HepG2 (cell line): ENCODE data around the gene CFAP46. TPM values are rescaled to one million over a fixed set of nuclear protein-coding genes. Genes with fewer than 3 reads are reported as not detected.

Experiments used
- ATAC-seq: fragments of 200-7000 bp; cut with Tn5 transposase; 3 replicates; pipeline ENCODE4 v1.9.1; 2020; ENCODE audit warnings: mild to moderate bottlenecking, moderate library complexity
- BruUV-seq: library from RNA; stranded (reverse); fragments of 400-500 nt; replicated peaks from 2 replicates; lab custom pipeline; 2021; lab: Mats Ljungman, UMichigan
- CTCF ChIA-PET: fragments of 300-600 bp; formaldehyde crosslinking; extraction: SDS; loops from one replicate; lab custom pipeline; 2021; ENCODE audit warnings: low total read pairs, inconsistent platforms, low intra/inter-chr PET ratio; lab: Yijun Ruan, JAX
- POLR2A ChIA-PET: fragments of 350-600 bp; sonication (Branson Sonifier 250); formaldehyde crosslinking; loops from one replicate; lab custom pipeline; 2020; ENCODE audit warnings: antibody characterized with exemption, inconsistent platforms; lab: Yijun Ruan, JAX
- DNase-seq: peaks from one replicate; pipeline ENCODE4 v3.0.0-alpha.2; 2015; ENCODE audit warnings: low spot score
- FAIRE-seq: peaks from 3 replicates; lab custom pipeline; 2011; peaks lifted over from hg19 to GRCh38; lab: Jason Lieb, UNC
- H2AFZ ChIP-seq: one replicate; pipeline ENCODE4 v1.6.1; 2011; ENCODE audit warnings: low read length, inconsistent platforms
- H3K27ac ChIP-seq: fragments of 300-600 bp; 3 replicates; pipeline ENCODE4 v1.8.0; 2011; ENCODE audit warnings: mixed run types, mild to moderate bottlenecking, mixed read lengths, low read length, inconsistent platforms; ENCODE audit not compliant: insufficient read depth; ENCODE audit errors: extremely low read length
- H3K27me3 ChIP-seq, 2 experiments: fragments of 200-600 bp in 1 of 2; 2 replicates in 1 of 2; 3 replicates in 1 of 2; pipeline versions ENCODE4 v1.6.0 to v1.8.0; 2011; ENCODE audit warnings: low read length in 2 of 2, mild to moderate bottlenecking in 2 of 2, moderate library complexity in 2 of 2, inconsistent platforms in 1 of 2; ENCODE audit not compliant: insufficient read depth in 2 of 2, control insufficient read depth in 1 of 2
- H3K36me3 ChIP-seq, 2 experiments: fragments of 200-600 bp in 1 of 2; replicated peaks in 1 of 2; 2 replicates in 1 of 2; 3 replicates in 1 of 2; pipeline versions ENCODE4 v1.5.1 to v1.8.0; 2011; ENCODE audit warnings: low read length in 2 of 2, inconsistent platforms in 1 of 2; ENCODE audit not compliant: insufficient read depth in 2 of 2, control insufficient read depth in 1 of 2
- H3K4me1 ChIP-seq: 2 replicates; pipeline ENCODE4 v1.5.1; 2012; ENCODE audit warnings: low read length, inconsistent platforms; ENCODE audit not compliant: insufficient read depth
- H3K4me2 ChIP-seq: 2 replicates; pipeline ENCODE4 v1.6.0; 2011; ENCODE audit warnings: low read depth, low read length, inconsistent platforms
- H3K4me3 ChIP-seq, 3 experiments: fragments of 200-600 bp in 1 of 3; sonication (generic), shearing (Covaris generic) in 1 of 3; replicated peaks in 1 of 3; 2 replicates each; pipeline ENCODE4 v1.5.1; 2011 to 2016; ENCODE audit warnings: low read length in 3 of 3, inconsistent platforms in 2 of 3, low read depth in 2 of 3, mild to moderate bottlenecking in 2 of 3, control low read depth in 1 of 3, mixed read lengths in 1 of 3; ENCODE audit not compliant: insufficient read depth in 1 of 3
- H3K79me2 ChIP-seq: one replicate; pipeline ENCODE4 v1.6.1; 2011; ENCODE audit warnings: low read length, inconsistent platforms; ENCODE audit not compliant: insufficient read depth
- H3K9ac ChIP-seq: 2 replicates; pipeline ENCODE4 v1.6.0; 2011; ENCODE audit warnings: mild to moderate bottlenecking, low read depth, low read length, inconsistent platforms; ENCODE audit not compliant: insufficient read depth
- H3K9me3 ChIP-seq: 2 replicates; pipeline ENCODE4 v1.5.1; 2012; ENCODE audit warnings: mild to moderate bottlenecking, low read length
- H4K20me1 ChIP-seq: 2 replicates; pipeline ENCODE4 v1.6.0; 2011; ENCODE audit warnings: inconsistent platforms, mild to moderate bottlenecking, low read length, moderate library complexity; ENCODE audit not compliant: insufficient read depth
- ATAD3A ChIP-seq: sonication (generic); formaldehyde crosslinking; IDR thresholded peaks from 2 replicates; pipeline ENCODE4 v1.4.0; 2020; ENCODE audit warnings: missing genetic modification reagents
- CENPT ChIP-seq: sonication (generic); formaldehyde crosslinking; IDR thresholded peaks from 2 replicates; pipeline ENCODE4 v1.8.0; 2022; ENCODE audit warnings: low read depth, mild to moderate bottlenecking, moderate library complexity, missing genetic modification reagents
- NKX3-1 ChIP-seq: sonication (generic); formaldehyde crosslinking; IDR thresholded peaks from 2 replicates; pipeline ENCODE4 v1.5.0; 2020; ENCODE audit warnings: missing genetic modification reagents
- PPARG ChIP-seq: conservative IDR thresholded peaks from 2 replicates; pipeline ENCODE4 v1.6.1; 2016; ENCODE audit warnings: missing biosample characterization, missing genetic modification reagents
- RFXAP ChIP-seq: sonication (generic); formaldehyde crosslinking; IDR thresholded peaks from 2 replicates; pipeline ENCODE4 v1.4.0; 2020; ENCODE audit warnings: missing genetic modification reagents, borderline replicate concordance
- SMAD1 ChIP-seq: sonication (generic); formaldehyde crosslinking; IDR thresholded peaks from 2 replicates; pipeline ENCODE4 v1.4.0; 2020; ENCODE audit warnings: missing genetic modification reagents, low read depth, mild to moderate bottlenecking, borderline replicate concordance
- TBX3 ChIP-seq: fragments of 450-650 bp; IDR thresholded peaks from 2 replicates; pipeline ENCODE4 v1.6.1; 2017; ENCODE audit warnings: antibody characterized with exemption, mild to moderate bottlenecking, inconsistent platforms, borderline replicate concordance
- ZBTB7A ChIP-seq: sonication (generic); formaldehyde crosslinking; IDR thresholded peaks from 2 replicates; pipeline ENCODE4 v1.8.0; 2022; ENCODE audit warnings: mild to moderate bottlenecking, missing genetic modification reagents
- ZNF329 ChIP-seq: sonication (generic); formaldehyde crosslinking; IDR thresholded peaks from 2 replicates; pipeline ENCODE4 v1.9.0; 2021; ENCODE audit warnings: low read depth, mild to moderate bottlenecking, missing genetic modification reagents
- ZNF354B ChIP-seq: sonication (generic); formaldehyde crosslinking; IDR thresholded peaks from 2 replicates; pipeline ENCODE4 v1.8.0; 2022; ENCODE audit warnings: mild to moderate bottlenecking, missing genetic modification reagents
- ZNF510 ChIP-seq: sonication (generic); formaldehyde crosslinking; IDR thresholded peaks from 2 replicates; pipeline ENCODE4 v1.4.0; 2020; ENCODE audit warnings: low read depth, mild to moderate bottlenecking, missing genetic modification reagents
- ZNF550 ChIP-seq: sonication (generic); formaldehyde crosslinking; IDR thresholded peaks from 2 replicates; pipeline ENCODE4 v1.4.0; 2020; ENCODE audit warnings: mild to moderate bottlenecking, missing genetic modification reagents, borderline replicate concordance
- ZNF567 ChIP-seq: sonication (generic); formaldehyde crosslinking; IDR thresholded peaks from 2 replicates; pipeline ENCODE4 v1.8.1; 2023; ENCODE audit warnings: mild to moderate bottlenecking, missing genetic modification reagents, borderline replicate concordance
- ZNF652 ChIP-seq: IDR thresholded peaks from 2 replicates; pipeline ENCODE4 v1.6.1; 2016; ENCODE audit warnings: low read depth, borderline replicate concordance
- ZNF720 ChIP-seq: sonication (generic); formaldehyde crosslinking; IDR thresholded peaks from 2 replicates; pipeline ENCODE4 v1.4.0; 2020; ENCODE audit warnings: missing genetic modification reagents
- ZNF746 ChIP-seq: sonication (generic); formaldehyde crosslinking; IDR thresholded peaks from 2 replicates; pipeline ENCODE4 v1.8.0; 2022; ENCODE audit warnings: mild to moderate bottlenecking, missing genetic modification reagents
- WGBS: methylation state at CpG from one replicate; pipeline ENCODE4 v1.1.6; 2017; ENCODE audit warnings: low lambda C conversion rate; 5-methylcytosine and 5-hydroxymethylcytosine counted together
- in situ Hi-C: cut with HindIII; loops from 2 replicates; pipeline ENCODE4 v1.10.0; 2017; ENCODE audit warnings: low pct_unique_long_range_greater_than_20kb; ENCODE audit not compliant: extremely low pct_ligation_motif_present
- intact Hi-C: fragments of 100-400 bp; cut with micrococcal nuclease; formaldehyde crosslinking; loops from one replicate; pipeline ENCODE4 v1.10.0; 2022; ENCODE audit not compliant: unreplicated experiment
- polyA plus RNA-seq, 8 experiments: library from polyadenylated mRNA; depleted of rRNA in 3 of 8; stranded (reverse) in 7 of 8; unstranded in 1 of 8; fragments of >200 nt; fragmentation: Illumina TruSeq in 4 of 8; extraction: Trizol in 4 of 8; gene quantifications; 2 replicates each; pipeline versions ENCODE4 v1.2.1 to v1.2.3, GENCODE V29; 2011 to 2016; ENCODE audit warnings: low read depth in 4 of 8, missing spikeins in 1 of 8, mixed read lengths in 1 of 8; ENCODE audit not compliant: insufficient read depth in 1 of 8
- total RNA-seq, 5 experiments: library from RNA; depleted of rRNA; stranded (reverse); fragments of >200 nt; fragmentation: Illumina TruSeq; extraction: Trizol; gene quantifications; 2 replicates each; pipeline ENCODE4 v1.2.3, GENCODE V29; 2016; ENCODE audit warnings: low read depth in 1 of 5
- TF ChIP-seq, protein P1 (sequence below): sonication (generic); formaldehyde crosslinking; IDR thresholded peaks from 2 replicates; pipeline ENCODE4 v1.4.0; 2020; ENCODE audit warnings: missing genetic modification reagents, borderline replicate concordance
- TF ChIP-seq, protein P2 (sequence below): sonication (generic); formaldehyde crosslinking; IDR thresholded peaks from 2 replicates; pipeline ENCODE4 v1.4.0; 2020; ENCODE audit warnings: missing genetic modification reagents
- TF ChIP-seq, protein P3 (sequence below), 2 experiments: sonication (generic) in 1 of 2; formaldehyde crosslinking in 1 of 2; IDR thresholded peaks; 2 replicates each; pipeline versions ENCODE4 v1.5.1 to v1.6.1; 2011 to 2020; ENCODE audit warnings: borderline replicate concordance in 1 of 2, low read depth in 1 of 2, low read length in 1 of 2, mild to moderate bottlenecking in 1 of 2, missing genetic modification reagents in 1 of 2, moderate library complexity in 1 of 2

Gene CFAP46
- total and polyA plus RNA-seq, 2 of the 13 experiments (the other 11 are each of a cell fraction or from before 2014, with no cell fraction given), result 0.24 to 0.84 TPM

- TF ChIP-seq, protein P1, sequence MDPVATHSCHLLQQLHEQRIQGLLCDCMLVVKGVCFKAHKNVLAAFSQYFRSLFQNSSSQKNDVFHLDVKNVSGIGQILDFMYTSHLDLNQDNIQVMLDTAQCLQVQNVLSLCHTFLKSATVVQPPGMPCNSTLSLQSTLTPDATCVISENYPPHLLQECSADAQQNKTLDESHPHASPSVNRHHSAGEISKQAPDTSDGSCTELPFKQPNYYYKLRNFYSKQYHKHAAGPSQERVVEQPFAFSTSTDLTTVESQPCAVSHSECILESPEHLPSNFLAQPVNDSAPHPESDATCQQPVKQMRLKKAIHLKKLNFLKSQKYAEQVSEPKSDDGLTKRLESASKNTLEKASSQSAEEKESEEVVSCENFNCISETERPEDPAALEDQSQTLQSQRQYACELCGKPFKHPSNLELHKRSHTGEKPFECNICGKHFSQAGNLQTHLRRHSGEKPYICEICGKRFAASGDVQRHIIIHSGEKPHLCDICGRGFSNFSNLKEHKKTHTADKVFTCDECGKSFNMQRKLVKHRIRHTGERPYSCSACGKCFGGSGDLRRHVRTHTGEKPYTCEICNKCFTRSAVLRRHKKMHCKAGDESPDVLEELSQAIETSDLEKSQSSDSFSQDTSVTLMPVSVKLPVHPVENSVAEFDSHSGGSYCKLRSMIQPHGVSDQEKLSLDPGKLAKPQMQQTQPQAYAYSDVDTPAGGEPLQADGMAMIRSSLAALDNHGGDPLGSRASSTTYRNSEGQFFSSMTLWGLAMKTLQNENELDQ (CRISPR knock-in tag), result no peak
- TF ChIP-seq ZNF652 (no peak), ZNF329 (no peak), ZBTB7A (CRISPR knock-in tag) (no peak), RFXAP (CRISPR knock-in tag) (no peak)
Observed at GRCh38 chr10:132925614-132926013, 16.8 kb downstream of the CFAP46 start (continued).

DNA sequence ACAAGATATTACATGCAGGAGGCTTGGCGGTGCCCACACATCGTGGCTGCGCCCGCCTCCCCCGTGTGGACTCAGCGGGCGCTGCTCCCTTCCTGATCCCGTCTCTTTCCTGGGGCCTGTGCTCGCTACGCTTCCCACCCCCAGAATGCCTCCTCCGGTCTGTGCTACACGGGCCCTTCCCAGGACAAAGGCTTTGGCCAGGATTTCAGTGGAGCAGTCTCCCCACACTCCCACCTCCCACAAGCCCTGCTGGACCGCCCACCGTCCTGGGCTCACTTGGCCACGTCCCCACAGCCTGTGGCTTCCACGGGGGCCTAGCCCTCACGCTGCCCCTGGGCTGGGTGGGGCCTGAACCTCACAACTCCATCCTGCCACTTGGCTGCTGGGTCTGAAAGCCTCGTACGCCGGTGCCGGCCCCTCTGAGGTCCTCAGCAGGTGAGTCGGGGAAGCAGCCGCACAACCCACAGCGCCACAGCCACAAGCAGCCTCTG is 17.3 kb downstream of the CFAP46 start:
- peaks cover 11 to 32% of the 10 kb centered on the region in 2 experiments; a peak in 4 of 5 replicates for H3K27me3 ChIP-seq
- no TSS peak for BruUV-seq
- H3K4me1 ChIP-seq, result no peaks in the 10 kb centered on the region
- H3K27ac ChIP-seq, result no peak overlapping the region
- 47% methylated on average over 18 of the region's 24 CpGs for WGBS
- FAIRE-seq (no peak), DNase-seq (no peak), ATAC-seq (no peak)
- H3K36me3 ChIP-seq, result no peaks in the 10 kb centered on the region
- in situ Hi-C loops, result no loop called here
- H3K79me2 ChIP-seq, result no peaks in the 10 kb centered on the region
- CTCF ChIA-PET, result no interaction called here
- H3K4me3 ChIP-seq, result no peak overlapping the region
- POLR2A ChIA-PET, result no interaction called here
- no peaks in the 10 kb centered on the region for H4K20me1 ChIP-seq
- H3K9me3 ChIP-seq, result no peaks in the 10 kb centered on the region
- H2AFZ ChIP-seq, result no peak overlapping the region
- intact Hi-C loops, result no loop called here
- H3K4me2 ChIP-seq, result no peak overlapping the region
- H3K9ac ChIP-seq, result no peak overlapping the region
- TF ChIP-seq ZNF510 (CRISPR knock-in tag) (no peak), NKX3-1 (CRISPR knock-in tag) (no peak), TBX3 (no peak), SMAD1 (no peak), ZNF720 (CRISPR knock-in tag) (no peak), ZNF567 (CRISPR knock-in tag) (no peak), ZNF746 (no peak), ZNF354B (CRISPR knock-in tag) (no peak), ZNF550 (CRISPR knock-in tag) (no peak), PPARG (no peak), CENPT (no peak), ATAD3A (CRISPR knock-in tag) (no peak)
- TF ChIP-seq, protein P2, sequence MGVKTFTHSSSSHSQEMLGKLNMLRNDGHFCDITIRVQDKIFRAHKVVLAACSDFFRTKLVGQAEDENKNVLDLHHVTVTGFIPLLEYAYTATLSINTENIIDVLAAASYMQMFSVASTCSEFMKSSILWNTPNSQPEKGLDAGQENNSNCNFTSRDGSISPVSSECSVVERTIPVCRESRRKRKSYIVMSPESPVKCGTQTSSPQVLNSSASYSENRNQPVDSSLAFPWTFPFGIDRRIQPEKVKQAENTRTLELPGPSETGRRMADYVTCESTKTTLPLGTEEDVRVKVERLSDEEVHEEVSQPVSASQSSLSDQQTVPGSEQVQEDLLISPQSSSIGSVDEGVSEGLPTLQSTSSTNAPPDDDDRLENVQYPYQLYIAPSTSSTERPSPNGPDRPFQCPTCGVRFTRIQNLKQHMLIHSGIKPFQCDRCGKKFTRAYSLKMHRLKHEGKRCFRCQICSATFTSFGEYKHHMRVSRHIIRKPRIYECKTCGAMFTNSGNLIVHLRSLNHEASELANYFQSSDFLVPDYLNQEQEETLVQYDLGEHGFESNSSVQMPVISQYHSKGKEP (CRISPR knock-in tag), result no peak
- TF ChIP-seq, protein P3, sequence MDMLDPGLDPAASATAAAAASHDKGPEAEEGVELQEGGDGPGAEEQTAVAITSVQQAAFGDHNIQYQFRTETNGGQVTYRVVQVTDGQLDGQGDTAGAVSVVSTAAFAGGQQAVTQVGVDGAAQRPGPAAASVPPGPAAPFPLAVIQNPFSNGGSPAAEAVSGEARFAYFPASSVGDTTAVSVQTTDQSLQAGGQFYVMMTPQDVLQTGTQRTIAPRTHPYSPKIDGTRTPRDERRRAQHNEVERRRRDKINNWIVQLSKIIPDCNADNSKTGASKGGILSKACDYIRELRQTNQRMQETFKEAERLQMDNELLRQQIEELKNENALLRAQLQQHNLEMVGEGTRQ (IDR thresholded peaks at IDR 0.05; ENCODE audit: low read depth, low read length), result no peak
- TF ChIP-seq, protein P3 (CRISPR knock-in tag; IDR thresholded peaks at IDR 0.05; ENCODE audit: borderline replicate concordance), result no peak
